ENCODE results near the gene CDKN2A. TPM values are rescaled to one million over a fixed set of nuclear protein-coding genes. Genes with fewer than 3 reads are reported as not detected.
A peak's percentile ranks its signal among the peaks of the same experiment; 100 is the strongest.

The CDKN2A gene
- total and polyA plus RNA-seq, 4 donors: 0.23 to 0.76 (median 0.43) TPM

GRCh38 chr9:21965401-21965951, 28.7 kb downstream of the CDKN2A start:
- WGBS: 4% methylated on average over 30 of the region's 30 CpGs
- Histone ChIP-seq H3K4me3 (ENCODE audit: low read depth in 1 of 3, low read length in 3 of 3) (peak overlapping the region in 2 of 3 donors; percentile 42 to 59), H3K4me1 (ENCODE audit: control insufficient read depth in 4 of 4, insufficient read depth in 4 of 4, low read length in 3 of 4) (peaks cover 8 to 19% (median 12%) of the 10 kb centered on the region in 4 donors), H3K36me3 (ENCODE audit: control insufficient read depth in 4 of 4, insufficient read depth in 3 of 4, low read depth in 1 of 4, low read length in 3 of 4) (no peaks in the 10 kb centered on the region), H3K9ac (ENCODE audit: low read depth in 1 of 2, low read length in 2 of 2) (no peak overlapping the region), H3K9me3 (ENCODE audit: control insufficient read depth in 4 of 4, low read length in 3 of 4) (peaks cover 0 to 18% (median 1%) of the 10 kb centered on the region in 4 donors), H3K27ac (ENCODE audit: low read depth in 1 of 2, low read length in 2 of 2) (no peak overlapping the region), H3K27me3 (ENCODE audit: control insufficient read depth in 4 of 4, insufficient read depth in 4 of 4, low read length in 3 of 4) (peaks cover 4 to 27% (median 17%) of the 10 kb centered on the region in 4 donors)
- TF ChIP-seq RAD21 (IDR thresholded peaks at IDR 0.05) (peak; percentile 54 to 72), CTCF (IDR thresholded peaks at IDR 0.05; ENCODE audit: low read depth, low read length, missing input control) (peak; percentile 29), SP1 (IDR thresholded peaks at IDR 0.05) (no peak)
- DNase-seq (ENCODE audit: low spot score): no peak

DNA sequence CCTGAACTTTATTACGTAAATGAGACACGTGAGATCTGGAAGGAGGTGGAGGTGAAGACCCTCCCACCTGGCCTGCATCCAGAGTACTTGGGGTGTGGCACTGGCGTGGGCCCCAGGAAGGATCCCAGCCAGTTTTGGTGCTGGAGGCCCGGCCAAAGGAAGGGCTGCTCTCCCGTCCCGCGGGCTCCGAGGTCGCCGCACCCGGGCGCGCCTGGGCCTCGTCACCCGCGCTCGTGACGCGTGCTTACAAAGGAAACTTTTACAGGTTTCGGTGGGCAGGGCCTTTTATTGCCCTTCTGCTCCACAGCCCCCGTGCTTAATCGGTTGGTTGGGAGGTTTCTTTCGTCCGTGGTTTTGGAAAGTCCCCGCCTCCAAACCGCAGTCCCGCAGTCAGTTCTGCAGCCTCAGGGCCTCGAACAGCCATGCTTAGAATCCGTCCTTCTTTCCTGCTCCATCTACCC, 29.2 kb downstream of the CDKN2A start:
- peaks cover 0 to 13% (median 1%) of the 10 kb centered on the region in 4 donors for H3K9me3 ChIP-seq (ENCODE audit: control insufficient read depth in 4 of 4, low read length in 3 of 4)
- peaks cover 4 to 22% (median 12%) of the 10 kb centered on the region in 4 donors for H3K27me3 ChIP-seq (ENCODE audit: control insufficient read depth in 4 of 4, insufficient read depth in 4 of 4, low read length in 3 of 4)
- no peak for DNase-seq (ENCODE audit: low spot score)
- no peak for TF ChIP-seq JUND (IDR thresholded peaks at IDR 0.05)
- no peak for TF ChIP-seq YY1 (IDR thresholded peaks at IDR 0.05)
- TF ChIP-seq NR2F2 (IDR thresholded peaks at IDR 0.05): no peak
- TF ChIP-seq ZBTB33 (IDR thresholded peaks at IDR 0.05): no peak
- no peak for TF ChIP-seq HNF4A (conservative IDR thresholded peaks at IDR 0.05)
- TF ChIP-seq FOXA2 (IDR thresholded peaks at IDR 0.05): no peak
- TF ChIP-seq, protein P1, sequence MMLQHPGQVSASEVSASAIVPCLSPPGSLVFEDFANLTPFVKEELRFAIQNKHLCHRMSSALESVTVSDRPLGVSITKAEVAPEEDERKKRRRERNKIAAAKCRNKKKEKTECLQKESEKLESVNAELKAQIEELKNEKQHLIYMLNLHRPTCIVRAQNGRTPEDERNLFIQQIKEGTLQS (IDR thresholded peaks at IDR 0.05): no peak
- no peak for TF ChIP-seq EGR1 (IDR thresholded peaks at IDR 0.05; ENCODE audit: low read depth in 2 of 2)
- no peak for TF ChIP-seq HNF4G (IDR thresholded peaks at IDR 0.05)
- TF ChIP-seq FOXA1 (IDR thresholded peaks at IDR 0.05): no peak
- no peak for TF ChIP-seq CTCF (IDR thresholded peaks at IDR 0.05; ENCODE audit: low read depth, low read length, missing input control)
- TF ChIP-seq RAD21 (IDR thresholded peaks at IDR 0.05): no peak
- TF ChIP-seq RXRA (IDR thresholded peaks at IDR 0.05): no peak
- TF ChIP-seq TAF1 (conservative IDR thresholded peaks at IDR 0.05): no peak
- TF ChIP-seq MAX (IDR thresholded peaks at IDR 0.05): no peak
- TF ChIP-seq SP1 (IDR thresholded peaks at IDR 0.05): no peak
- TF ChIP-seq GABPA (IDR thresholded peaks at IDR 0.05 in 1 of 2, conservative IDR thresholded peaks at IDR 0.05 in 1 of 2): no peak
- TF ChIP-seq REST (IDR thresholded peaks at IDR 0.05): no peak
- peak overlapping the region in 2 of 3 donors; percentile 42 to 59 for H3K4me3 ChIP-seq (ENCODE audit: low read depth in 1 of 3, low read length in 3 of 3)
- H3K9ac ChIP-seq (ENCODE audit: low read depth in 1 of 2, low read length in 2 of 2): no peak overlapping the region
- WGBS: 3% methylated on average over 29 of the region's 29 CpGs
- H3K36me3 ChIP-seq (ENCODE audit: control insufficient read depth in 4 of 4, insufficient read depth in 3 of 4, low read depth in 1 of 4, low read length in 3 of 4): no peaks in the 10 kb centered on the region
- H3K27ac ChIP-seq (ENCODE audit: low read depth in 1 of 2, low read length in 2 of 2): no peak overlapping the region
- peaks cover 8 to 19% (median 12%) of the 10 kb centered on the region in 4 donors for H3K4me1 ChIP-seq (ENCODE audit: control insufficient read depth in 4 of 4, insufficient read depth in 4 of 4, low read length in 3 of 4)
